Endodermal cell (in vitro differentiated cells): ENCODE measurements around the gene IL20RA. TPM values are rescaled to one million over a fixed set of nuclear protein-coding genes. Genes with fewer than 3 reads are reported as not detected.

Source experiments
- DNase-seq: peaks from one replicate; pipeline ENCODE4 v3.0.0-alpha.2; 2017
- H3K27ac ChIP-seq: 2 replicates; pipeline ENCODE4 v1.5.1; 2013; ENCODE audit warnings: mild to moderate bottlenecking, low read depth, low read length, moderate library complexity
- H3K27me3 ChIP-seq: 2 replicates; pipeline ENCODE4 v1.6.1; 2013; ENCODE audit warnings: mild to moderate bottlenecking, low read length, moderate library complexity; ENCODE audit not compliant: insufficient read depth, control insufficient read depth, poor library complexity, severe bottlenecking
- H3K36me3 ChIP-seq: 2 replicates; pipeline ENCODE4 v1.7.0; 2013; ENCODE audit warnings: mild to moderate bottlenecking, low read length, moderate library complexity; ENCODE audit not compliant: control insufficient read depth, insufficient read depth
- H3K4me1 ChIP-seq: one replicate; pipeline ENCODE4 v1.7.0; 2013; ENCODE audit warnings: low read length; ENCODE audit not compliant: control insufficient read depth, insufficient read depth
- H3K4me3 ChIP-seq: 2 replicates; pipeline ENCODE4 v1.5.1; 2013; ENCODE audit warnings: mild to moderate bottlenecking, low read length, moderate library complexity
- H3K9ac ChIP-seq: 2 replicates; pipeline ENCODE4 v1.6.1; 2013; ENCODE audit warnings: mild to moderate bottlenecking, low read length, moderate library complexity; ENCODE audit not compliant: poor library complexity, severe bottlenecking; ENCODE audit errors: extremely low read depth
- H3K9me3 ChIP-seq: 2 replicates; pipeline ENCODE4 v1.6.1; 2013; ENCODE audit warnings: mild to moderate bottlenecking, low read length, moderate library complexity; ENCODE audit not compliant: control insufficient read depth
- H3K27ac Mint-ChIP-seq: 2 replicates; pipeline ENCODE4 v1.8.0; 2020; ENCODE audit warnings: mixed read lengths
- H3K27me3 Mint-ChIP-seq: 2 replicates; pipeline ENCODE4 v1.8.0; 2021; ENCODE audit warnings: mild to moderate bottlenecking, mixed read lengths; ENCODE audit not compliant: insufficient read depth
- H3K36me3 Mint-ChIP-seq: 2 replicates; pipeline ENCODE4 v1.8.0; 2020; ENCODE audit warnings: low read depth, mixed read lengths
- H3K4me1 Mint-ChIP-seq: 2 replicates; pipeline ENCODE4 v1.8.0; 2020; ENCODE audit warnings: mixed read lengths
- H3K4me3 Mint-ChIP-seq: 2 replicates; pipeline ENCODE4 v1.8.0; 2020; ENCODE audit warnings: mild to moderate bottlenecking, moderate library complexity, mixed read lengths
- H3K9me3 Mint-ChIP-seq: 2 replicates; pipeline ENCODE4 v1.8.0; 2020; ENCODE audit warnings: mild to moderate bottlenecking, mixed read lengths
- WGBS, 2 experiments: methylation state at CpG; one replicate each; pipeline versions ENCODE4 v1.1.5 to v1.1.7; 2013; ENCODE audit warnings: missing lambda C conversion rate in 2 of 2, mixed read lengths in 1 of 2; ENCODE audit not compliant: insufficient coverage in 1 of 2, insufficient read length in 1 of 2; 5-methylcytosine and 5-hydroxymethylcytosine counted together
- total RNA-seq, 2 donors: library from RNA; stranded (reverse); fragmentation: NEBNext Ultra II Directional in 1 of 2; extraction: Animal tissue kit (Norgen Biotek cat#: 25700) in 1 of 2; gene quantifications; 2 replicates in 1 of 2; 3 replicates in 1 of 2; pipeline ENCODE4 v1.2.1, GENCODE V29; 2021
- TF ChIP-seq, protein P1 (sequence below): fragments of 200-600 bp; sonication (generic); conservative IDR thresholded peaks from 2 replicates; pipeline ENCODE4 v1.5.0; 2021; ENCODE audit warnings: antibody characterized with exemption, mild to moderate bottlenecking

IL20RA gene
- total RNA-seq, 2 donors from 2014 or later, result 0.13 to 0.57 TPM

DNA sequence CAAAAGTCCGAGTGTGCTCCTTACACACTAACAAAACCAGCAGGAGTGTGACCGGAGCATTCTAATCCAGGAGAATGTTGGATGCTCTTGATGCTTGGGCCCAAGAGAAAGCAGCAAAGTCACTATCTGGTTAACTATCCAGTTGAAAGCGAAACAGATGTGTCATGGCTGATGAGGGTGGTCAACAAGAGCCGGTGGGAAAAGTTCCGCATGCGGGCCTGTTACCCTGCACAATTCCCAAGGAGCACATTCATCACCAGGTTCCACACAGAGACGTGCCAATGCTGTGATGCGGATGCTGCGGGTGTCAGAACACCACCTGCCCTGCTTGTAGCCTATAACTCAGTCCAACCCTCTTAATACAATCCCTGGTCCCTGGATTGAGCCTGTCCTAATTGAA, 38.7 kb downstream of the IL20RA start:
- Mint-ChIP-seq H3K36me3 (no peaks in the 10 kb centered on the region), H3K27ac (no peak overlapping the region), H3K27me3 (peaks cover 9% of the 10 kb centered on the region), H3K9me3 (no peaks in the 10 kb centered on the region), H3K4me1 (peaks cover 16% of the 10 kb centered on the region), H3K4me3 (no peak overlapping the region)
- Histone ChIP-seq H3K27me3 (peaks cover 16% of the 10 kb centered on the region), H3K27ac (no peak overlapping the region), H3K9me3 (no peaks in the 10 kb centered on the region), H3K4me3 (no peak overlapping the region), H3K36me3 (no peaks in the 10 kb centered on the region), H3K4me1 (peaks cover 5% of the 10 kb centered on the region), H3K9ac (no peak overlapping the region)
- TF ChIP-seq, protein P1, sequence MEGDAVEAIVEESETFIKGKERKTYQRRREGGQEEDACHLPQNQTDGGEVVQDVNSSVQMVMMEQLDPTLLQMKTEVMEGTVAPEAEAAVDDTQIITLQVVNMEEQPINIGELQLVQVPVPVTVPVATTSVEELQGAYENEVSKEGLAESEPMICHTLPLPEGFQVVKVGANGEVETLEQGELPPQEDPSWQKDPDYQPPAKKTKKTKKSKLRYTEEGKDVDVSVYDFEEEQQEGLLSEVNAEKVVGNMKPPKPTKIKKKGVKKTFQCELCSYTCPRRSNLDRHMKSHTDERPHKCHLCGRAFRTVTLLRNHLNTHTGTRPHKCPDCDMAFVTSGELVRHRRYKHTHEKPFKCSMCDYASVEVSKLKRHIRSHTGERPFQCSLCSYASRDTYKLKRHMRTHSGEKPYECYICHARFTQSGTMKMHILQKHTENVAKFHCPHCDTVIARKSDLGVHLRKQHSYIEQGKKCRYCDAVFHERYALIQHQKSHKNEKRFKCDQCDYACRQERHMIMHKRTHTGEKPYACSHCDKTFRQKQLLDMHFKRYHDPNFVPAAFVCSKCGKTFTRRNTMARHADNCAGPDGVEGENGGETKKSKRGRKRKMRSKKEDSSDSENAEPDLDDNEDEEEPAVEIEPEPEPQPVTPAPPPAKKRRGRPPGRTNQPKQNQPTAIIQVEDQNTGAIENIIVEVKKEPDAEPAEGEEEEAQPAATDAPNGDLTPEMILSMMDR, result no peak
- DNase-seq, result no peak
- WGBS, 2 experiments, result 95 to 100% methylated on average over 8 to 9 of the region's 9 CpGs

DNA sequence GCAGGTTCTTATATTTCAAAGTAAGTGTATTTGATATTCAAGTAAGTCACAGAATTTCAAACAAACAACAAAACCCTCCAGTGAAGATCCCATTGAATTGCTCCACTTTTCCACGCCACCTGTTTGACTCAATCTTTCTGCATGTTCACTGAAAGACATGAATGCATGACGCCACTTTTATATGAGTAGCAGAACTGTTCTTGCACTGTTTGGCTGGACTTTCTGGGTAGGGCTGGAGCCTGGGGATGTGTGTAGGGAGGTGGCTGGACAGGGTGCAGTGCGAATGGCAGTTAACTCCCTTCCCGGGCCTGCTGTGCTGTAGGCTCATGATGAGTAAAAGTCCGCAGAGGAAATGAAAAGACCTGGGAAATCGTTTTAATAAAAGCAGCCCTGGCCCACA, 39.7 kb downstream of the IL20RA start:
- no peak overlapping the region for H3K4me3 Mint-ChIP-seq
- no peak overlapping the region for H3K27ac Mint-ChIP-seq
- Histone ChIP-seq H3K9me3 (no peaks in the 10 kb centered on the region), H3K27me3 (peaks cover 16% of the 10 kb centered on the region), H3K36me3 (no peaks in the 10 kb centered on the region), H3K4me3 (no peak overlapping the region), H3K4me1 (peaks cover 5% of the 10 kb centered on the region), H3K27ac (no peak overlapping the region), H3K9ac (no peak overlapping the region)
- peaks cover 9% of the 10 kb centered on the region for H3K27me3 Mint-ChIP-seq
- H3K4me1 Mint-ChIP-seq, result peaks cover 19% of the 10 kb centered on the region
- DNase-seq, result no peak
- H3K9me3 Mint-ChIP-seq, result no peaks in the 10 kb centered on the region
- H3K36me3 Mint-ChIP-seq, result no peaks in the 10 kb centered on the region
- TF ChIP-seq, protein P1, result no peak
- 87 to 92% methylated on average over 5 to 6 of the region's 6 CpGs for WGBS, 2 experiments

DNA sequence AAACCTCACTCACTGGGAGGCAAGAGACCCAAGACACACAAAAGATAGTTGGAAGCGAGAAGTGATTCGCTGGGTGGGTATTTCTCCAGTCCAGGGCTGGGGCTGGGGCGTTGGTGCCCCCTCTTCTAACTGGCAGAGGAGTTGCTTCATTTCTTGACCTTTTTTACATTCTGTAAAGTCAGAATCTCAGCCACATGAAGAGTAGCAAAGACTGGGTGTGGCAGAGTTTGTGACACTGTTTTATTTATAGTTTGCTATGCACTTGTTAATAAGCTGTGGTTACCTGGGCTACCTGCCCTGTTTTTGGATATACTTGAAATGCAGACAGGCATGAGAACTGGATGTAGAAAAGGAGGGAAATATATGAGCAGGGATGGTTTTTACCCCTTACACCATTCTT, 42.3 kb downstream of the IL20RA start:
- H3K27me3 Mint-ChIP-seq, result peaks cover 9% of the 10 kb centered on the region
- Histone ChIP-seq H3K4me1 (peaks cover 5% of the 10 kb centered on the region), H3K36me3 (no peaks in the 10 kb centered on the region), H3K27me3 (peaks cover 16% of the 10 kb centered on the region), H3K9ac (no peak overlapping the region), H3K4me3 (no peak overlapping the region), H3K27ac (no peak overlapping the region), H3K9me3 (no peaks in the 10 kb centered on the region)
- whole genome bisulfite sequencing, 2 experiments, result 77% methylated on average over 3 of the region's 3 CpGs; no CpG with 5 or more reads in 1 of the 2 experiments
- no peak for DNase-seq
- H3K36me3 Mint-ChIP-seq, result no peaks in the 10 kb centered on the region
- H3K27ac Mint-ChIP-seq, result no peak overlapping the region
- TF ChIP-seq, protein P1, result no peak
- H3K4me1 Mint-ChIP-seq, result peaks cover 19% of the 10 kb centered on the region
- no peak overlapping the region for H3K4me3 Mint-ChIP-seq
- H3K9me3 Mint-ChIP-seq, result no peaks in the 10 kb centered on the region
